ENCODE data around the gene DIDO1. TPM values are rescaled to one million over a fixed set of nuclear protein-coding genes. Genes with fewer than 3 reads are reported as not detected.

The DIDO1 gene
- total and polyA plus RNA-seq, 2 of the 13 experiments (the other 11 are each of a cell fraction or from before 2014, with no cell fraction given) = 75.0 to 75.1 TPM

- TF ChIP-seq NRL (CRISPR knock-in tag; IDR thresholded peaks at IDR 0.05; ENCODE audit: borderline replicate concordance) (peak; percentile 75), ZNF687 (CRISPR knock-in tag; IDR thresholded peaks at IDR 0.05) (peak; percentile 45; the same call in 1 of the 2 replicates), SALL1 (CRISPR knock-in tag; IDR thresholded peaks at IDR 0.05) (peak; percentile 23; the same call in 1 of the 2 replicates), HNRNPLL (IDR thresholded peaks at IDR 0.05; ENCODE audit: low read depth, low read length, poor library complexity, severe bottlenecking) (peak; percentile 12), ZMAT3 (CRISPR knock-in tag; conservative IDR thresholded peaks at IDR 0.05) (no peak), ZBTB33 (CRISPR knock-in tag; IDR thresholded peaks at IDR 0.05) (peak; percentile 88), RBM22 (optimal IDR thresholded peaks at IDR 0.05; ENCODE audit: low read length) (peak; percentile 9), ZBTB38 (CRISPR knock-in tag; IDR thresholded peaks at IDR 0.05) (peak; percentile 94), SP5 (CRISPR knock-in tag; IDR thresholded peaks at IDR 0.05; ENCODE audit: borderline replicate concordance, low read depth) (no peak), ZNF225 (CRISPR knock-in tag; IDR thresholded peaks at IDR 0.05) (0 out of 2 replicates have a peak, but pooled peaks have one; percentile 50), ZNF558 (CRISPR knock-in tag; IDR thresholded peaks at IDR 0.05; ENCODE audit: borderline replicate concordance) (no peak), NCOA2 (CRISPR knock-in tag; IDR thresholded peaks at IDR 0.05) (no peak), ZNF780A (CRISPR knock-in tag; IDR thresholded peaks at IDR 0.05) (no peak), PAF1 (CRISPR knock-in tag; IDR thresholded peaks at IDR 0.05) (0 out of 2 replicates have a peak, but pooled peaks have one; percentile 52), ZC3H13 (CRISPR knock-in tag; IDR thresholded peaks at IDR 0.05) (peak; percentile 72; the same call in 1 of the 2 replicates), SIX1 (CRISPR knock-in tag; IDR thresholded peaks at IDR 0.05; ENCODE audit: borderline replicate concordance) (no peak), RXRA (CRISPR knock-in tag; IDR thresholded peaks at IDR 0.05) (0 out of 2 replicates have a peak, but pooled peaks have one; percentile 15), IRF1 (CRISPR knock-in tag; IDR thresholded peaks at IDR 0.05; ENCODE audit: low read depth) (no peak), ARID4A (CRISPR knock-in tag; IDR thresholded peaks at IDR 0.05; ENCODE audit: borderline replicate concordance) (peak; percentile 17; the same call in 1 of the 2 replicates)
Observed at GRCh38 chr20:62945771-62946339, 19.6 kb upstream of the DIDO1 start (continued).

Measured in HepG2 (cell line).